NK-92 (cell line): ENCODE data around the gene ZBTB48.
A peak's percentile ranks its signal among the peaks of the same experiment; 100 is the strongest.

Experiments
- DNase-seq: peaks from one replicate; lab custom pipeline; 2025; ENCODE audit not compliant: unreplicated experiment; lab: John Stamatoyannopoulos, UW

ZBTB48 gene

DNA sequence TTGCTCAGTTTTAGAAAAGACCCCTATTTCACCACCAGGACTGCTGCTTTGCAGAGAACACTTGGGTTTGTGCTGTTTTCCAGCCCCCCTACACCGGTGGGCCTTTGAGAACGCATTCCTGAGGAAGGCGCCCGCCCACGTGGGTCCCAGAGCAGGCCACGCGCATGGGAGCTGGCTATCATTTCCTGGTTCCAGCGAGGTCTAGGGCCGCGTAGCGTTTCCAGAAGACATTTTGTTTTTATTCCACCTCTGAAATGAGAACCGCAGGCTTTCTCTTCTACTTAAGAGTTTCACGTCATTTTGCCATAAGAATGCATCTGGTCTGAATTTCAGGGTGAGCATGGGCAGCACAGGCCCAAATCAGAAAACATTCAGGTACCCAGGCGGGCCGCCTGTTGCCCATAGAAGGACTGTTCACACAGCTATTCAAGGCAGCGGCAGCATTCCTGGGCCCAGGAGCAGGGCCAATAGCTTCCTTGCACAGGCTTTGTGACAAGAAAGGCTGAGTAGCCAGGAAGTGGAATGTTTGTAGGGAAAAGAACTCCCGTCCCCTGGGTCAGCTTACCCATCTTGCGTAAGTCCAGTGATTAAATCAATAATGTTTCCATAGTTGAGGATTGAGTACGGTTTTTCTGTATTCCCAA is 24.2 kb downstream of the ZBTB48 start:
- no peak for DNase-seq

DNA sequence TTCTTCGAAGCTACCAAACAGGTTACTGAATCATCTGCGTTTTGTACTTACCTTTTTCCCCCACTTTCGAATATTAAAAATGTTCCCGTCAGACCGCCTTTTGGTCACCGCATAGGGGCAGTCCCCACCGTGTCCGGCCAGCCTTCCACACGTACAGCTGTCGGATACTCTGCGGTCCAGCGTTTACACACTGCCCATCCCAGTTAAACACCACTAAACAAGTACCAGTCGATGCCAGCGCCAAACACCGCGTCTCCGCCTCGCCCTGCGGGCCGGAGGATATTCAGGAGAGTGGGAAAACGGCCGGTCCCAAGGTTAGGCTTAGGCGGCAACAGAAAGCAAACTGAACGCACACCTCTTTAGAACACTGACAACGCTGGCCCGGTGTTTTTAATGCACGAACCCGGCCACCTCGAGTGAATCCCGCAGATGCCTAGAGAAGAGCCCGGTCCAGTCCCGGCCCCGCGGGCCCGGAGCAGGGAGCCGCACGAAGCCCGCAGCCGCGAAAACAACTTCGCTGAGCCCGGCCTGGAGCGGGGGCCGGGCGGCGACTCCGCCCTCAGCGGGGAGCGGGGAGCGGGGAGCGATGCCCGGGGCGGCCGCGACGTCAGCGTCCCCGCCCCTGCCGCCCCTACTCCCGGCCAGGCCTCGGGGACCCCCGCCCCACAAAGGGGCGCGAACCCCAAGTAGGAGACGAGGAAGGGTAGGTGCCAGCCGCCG is 33.0 kb downstream of the ZBTB48 start:
- DNase-seq, result no peak

DNA sequence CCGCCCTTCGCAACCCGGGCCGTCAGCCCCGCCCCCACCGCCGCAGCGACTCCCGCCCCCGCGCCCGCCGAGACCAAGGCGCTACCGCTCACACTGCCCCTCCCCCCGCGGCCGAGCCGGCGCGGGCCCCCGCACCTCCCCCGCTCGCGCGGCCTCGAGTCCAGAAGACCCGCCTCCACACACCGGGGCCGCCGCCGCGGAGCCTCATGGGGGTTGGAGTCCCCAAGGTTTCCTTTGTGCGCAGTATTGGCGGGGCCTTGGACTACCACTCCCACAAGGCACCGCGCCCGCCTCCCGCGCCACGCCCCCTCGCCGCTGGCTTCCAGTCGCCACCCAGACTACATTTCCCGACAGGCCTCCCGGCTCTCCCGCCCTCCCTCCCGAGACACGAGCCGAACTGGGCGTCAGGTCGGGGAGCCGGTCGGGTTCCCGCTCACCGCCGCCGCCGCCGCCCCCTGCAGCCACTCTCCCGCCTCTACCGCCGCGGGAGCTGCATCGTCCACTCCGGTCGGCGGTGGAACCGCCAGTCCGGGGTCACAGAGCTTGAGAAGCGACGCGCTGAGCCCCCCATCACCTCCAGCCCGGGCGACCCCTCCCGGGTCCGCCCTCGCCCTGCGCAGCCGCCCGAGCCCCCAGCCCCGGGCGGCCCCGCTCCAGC is 33.7 kb downstream of the ZBTB48 start, which contains the start of gene PHF13:
TSS of gene PHF13 (plus strand) at position 371 of the 658 bp plus-strand sequence. CDS start 336 bp downstream, outside the sequence.
- peak; percentile 94 for DNase-seq

DNA sequence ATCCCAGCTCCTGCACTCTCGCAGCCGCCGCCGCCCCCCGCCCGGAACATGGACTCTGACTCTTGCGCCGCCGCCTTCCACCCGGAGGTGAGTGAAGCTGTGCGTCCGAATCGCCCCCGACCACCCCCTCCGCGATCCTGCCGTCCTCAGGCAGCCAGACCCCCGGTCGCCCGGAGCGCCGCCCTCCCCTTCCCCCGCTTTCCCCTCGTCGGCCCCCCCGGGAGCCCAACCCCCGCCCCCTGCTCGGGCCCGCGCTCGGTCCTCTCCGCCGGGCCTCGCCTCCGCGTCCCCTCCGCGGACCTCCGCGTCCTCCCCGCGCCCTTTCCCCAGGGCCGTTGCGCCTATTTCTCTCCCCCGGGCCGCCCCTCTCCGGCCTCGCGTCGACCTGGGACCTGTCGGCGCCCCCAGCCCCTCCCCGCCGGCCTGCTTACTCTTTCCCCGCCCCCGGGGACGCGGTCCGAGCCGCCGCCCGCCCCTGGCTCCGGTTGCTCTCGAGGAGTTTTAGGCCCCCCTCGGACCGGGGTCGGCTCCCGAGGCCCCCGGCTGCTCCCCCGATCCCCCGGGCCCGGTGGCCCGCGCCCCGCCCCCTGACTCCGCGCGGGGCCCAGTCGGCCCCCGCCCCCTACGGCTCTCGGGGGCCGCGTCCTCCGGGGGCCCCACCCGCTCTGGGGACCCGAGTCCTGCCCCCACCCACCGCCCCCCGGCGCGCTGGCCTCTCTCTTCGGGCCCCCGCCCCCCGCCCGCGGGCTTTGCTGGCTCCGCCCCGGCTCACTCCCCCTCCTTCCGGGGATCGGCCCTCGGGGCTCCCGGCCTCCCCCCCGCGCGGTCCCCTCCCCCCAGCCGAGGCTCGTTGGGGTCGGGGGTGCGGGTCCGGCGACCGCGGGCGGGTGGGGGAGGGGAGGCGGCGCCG is 34.5 kb downstream of the ZBTB48 start:
- no peak for DNase-seq

DNA sequence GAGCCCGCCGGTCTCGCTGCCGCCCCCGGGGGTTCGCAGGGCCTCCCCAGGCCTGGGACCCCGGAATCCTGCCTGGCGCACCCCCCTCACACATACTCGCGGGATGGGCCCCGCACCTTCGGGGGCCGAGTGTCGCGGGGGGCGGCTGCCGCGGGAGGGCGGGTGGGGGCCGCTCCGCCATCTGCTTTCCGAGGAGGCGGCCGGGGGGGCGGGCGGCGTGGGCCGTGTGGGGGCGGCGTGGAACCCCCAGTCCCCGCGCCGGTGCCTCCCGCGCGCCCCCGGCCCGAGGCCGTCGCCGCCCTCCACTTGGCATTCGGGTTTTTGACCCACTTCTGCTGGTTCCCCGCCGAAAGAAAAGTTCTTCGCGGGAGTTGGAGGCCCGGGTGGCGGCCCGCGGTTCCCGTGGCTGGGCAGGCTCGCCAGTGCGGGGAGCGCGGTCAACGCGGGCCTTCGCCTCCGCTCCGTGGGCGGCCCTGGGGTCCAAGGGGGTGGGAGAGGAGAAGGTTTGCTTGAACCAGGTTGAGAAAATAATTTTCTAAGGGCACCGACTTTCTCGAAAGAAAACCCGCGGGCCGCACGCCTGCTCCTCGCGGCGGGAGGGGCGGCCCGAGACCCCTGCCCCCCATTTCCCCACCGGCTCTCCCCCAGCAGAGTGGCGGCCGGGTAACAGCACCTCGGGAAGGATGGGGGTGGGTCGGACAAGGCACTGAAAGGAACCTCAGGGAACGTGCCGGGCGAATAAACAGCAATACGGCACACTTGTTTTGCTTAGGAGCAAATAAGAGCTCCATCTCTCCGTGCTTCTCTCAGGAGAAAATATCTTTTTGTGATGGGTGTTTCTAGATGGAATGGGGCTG is 35.4 kb downstream of the ZBTB48 start:
- no peak for DNase-seq

DNA sequence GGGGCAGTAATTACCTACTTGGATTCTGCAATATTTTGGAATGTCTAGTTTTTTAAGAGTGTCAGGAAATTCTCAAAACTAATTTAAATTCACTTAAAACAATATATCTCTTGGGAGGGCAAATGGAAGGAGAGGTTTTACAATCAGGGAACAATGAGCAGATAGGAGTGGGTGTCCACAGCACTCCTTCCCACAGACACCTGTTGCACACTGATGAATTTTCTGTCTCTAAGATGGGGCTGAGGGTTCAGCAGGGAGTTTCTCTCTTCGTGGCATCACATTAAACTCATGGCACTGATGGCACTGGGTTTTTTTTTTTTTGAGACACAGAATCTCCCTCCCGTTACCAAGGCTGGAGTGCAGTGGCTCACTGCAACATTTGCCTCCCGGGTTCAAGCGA is 39.3 kb downstream of the ZBTB48 start:
- DNase-seq, result no peak

DNA sequence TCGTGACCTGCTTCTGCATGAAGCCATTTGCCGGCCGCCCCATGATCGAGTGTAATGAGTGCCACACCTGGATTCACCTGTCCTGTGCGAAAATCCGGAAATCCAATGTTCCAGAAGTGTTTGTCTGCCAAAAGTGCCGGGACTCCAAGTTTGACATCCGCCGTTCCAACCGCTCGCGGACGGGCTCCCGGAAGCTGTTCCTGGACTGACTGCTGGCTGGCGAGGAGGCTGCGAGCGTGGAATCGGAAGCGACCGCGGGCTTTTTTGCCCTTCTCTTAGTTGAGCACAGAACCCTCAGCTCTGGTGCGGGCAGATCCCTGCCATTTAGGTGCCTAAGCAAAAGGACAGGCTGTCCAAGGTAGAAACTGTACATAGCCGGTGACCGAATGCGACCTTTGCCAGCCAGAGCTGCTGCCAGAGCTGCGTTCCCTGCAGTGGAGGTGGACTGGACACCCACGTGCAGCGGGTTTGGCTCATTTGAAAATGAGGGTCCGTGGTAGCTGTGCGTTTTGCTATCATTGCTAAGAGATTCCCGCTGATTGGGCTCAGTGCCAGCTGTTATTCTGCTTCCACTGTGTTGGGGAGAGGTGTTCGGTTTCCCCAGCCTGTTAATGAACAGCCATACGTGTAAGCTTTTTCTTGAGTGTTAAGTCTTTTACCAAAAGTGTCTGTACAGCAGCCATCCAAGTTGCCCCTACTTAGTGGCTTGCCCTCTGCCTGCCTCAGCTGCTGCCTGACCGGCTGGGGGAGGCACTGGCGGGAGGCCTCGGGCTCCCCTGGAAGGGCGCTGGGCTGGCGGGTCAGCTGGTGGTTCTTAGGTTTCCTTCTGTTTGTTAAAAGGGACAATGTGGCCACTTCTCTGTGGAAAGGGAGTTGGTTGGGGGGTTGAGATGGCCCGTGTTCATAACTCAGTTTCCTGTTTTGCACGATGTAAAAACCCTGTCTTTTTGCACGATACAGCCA is 41.9 kb downstream of the ZBTB48 start:
- no peak for DNase-seq

DNA sequence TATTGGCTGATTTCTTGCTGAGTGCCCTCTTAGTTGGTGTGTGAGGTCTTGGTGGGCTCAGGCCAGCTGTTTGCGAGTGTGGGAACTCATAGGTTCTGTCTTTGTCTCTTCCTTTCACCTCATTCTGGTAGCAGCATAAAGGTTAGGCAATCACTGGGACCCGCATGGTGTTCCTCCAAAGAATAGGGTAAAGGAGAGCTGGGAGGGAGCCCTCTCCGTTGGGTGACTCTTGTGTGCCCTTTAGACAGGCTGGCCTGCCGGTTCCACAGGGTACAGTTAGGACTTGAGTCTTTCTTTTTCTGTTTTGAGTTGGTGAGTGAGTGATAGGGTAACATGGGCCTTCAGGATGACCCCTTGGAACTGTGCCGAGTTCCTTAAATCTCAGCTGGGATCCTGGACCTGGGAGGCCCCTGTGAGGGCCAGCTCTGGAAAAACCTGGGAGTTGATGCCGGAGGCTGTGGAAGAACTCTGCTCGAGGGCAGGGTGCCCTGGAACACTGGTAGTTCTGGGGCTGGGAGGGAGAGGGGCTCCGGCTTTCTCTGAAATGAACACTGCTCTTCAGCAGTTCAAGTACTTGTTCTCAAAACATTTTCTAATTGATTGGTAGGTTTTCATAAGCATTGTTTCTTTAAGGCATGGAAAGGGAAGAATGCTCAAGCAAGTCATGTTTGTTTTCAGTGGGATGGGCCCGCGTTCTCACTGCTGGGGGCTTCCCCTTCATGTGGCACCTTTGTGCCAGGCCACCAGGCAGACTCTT is 42.8 kb downstream of the ZBTB48 start:
- DNase-seq, result no peak

DNA sequence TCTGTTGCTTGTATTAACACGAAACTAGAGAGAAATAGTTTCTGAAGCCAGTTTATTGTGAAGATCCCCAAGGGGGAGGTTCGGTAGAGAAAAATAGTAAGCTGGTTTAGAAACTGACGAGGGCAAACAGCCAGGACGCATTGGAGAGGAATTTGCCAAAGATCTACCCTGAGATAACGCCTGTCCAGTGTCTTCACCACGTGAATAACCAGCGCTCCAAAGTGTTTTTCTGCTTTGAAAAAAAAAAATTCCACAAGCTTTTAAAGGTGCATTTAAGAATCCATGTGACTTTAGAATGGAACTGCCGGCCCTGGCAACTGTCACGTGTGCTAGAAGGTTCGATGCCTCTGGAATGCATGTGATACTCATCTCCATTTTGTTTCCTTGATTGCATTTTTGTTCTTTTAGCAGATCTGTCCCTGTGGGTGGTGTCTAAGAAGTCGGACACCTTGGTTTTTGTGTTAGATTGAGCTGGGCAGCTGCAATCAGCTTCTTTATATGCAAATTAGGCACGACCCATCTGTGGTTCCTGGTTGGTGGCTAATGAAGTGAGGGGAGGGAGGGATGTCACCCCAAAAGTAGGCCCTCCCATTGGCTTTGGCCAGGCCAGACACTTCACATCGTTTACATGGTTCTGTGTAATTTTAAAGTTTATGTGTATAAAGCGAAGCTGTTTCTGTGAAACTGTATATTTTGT is 43.6 kb downstream of the ZBTB48 start:
- no peak for DNase-seq

DNA sequence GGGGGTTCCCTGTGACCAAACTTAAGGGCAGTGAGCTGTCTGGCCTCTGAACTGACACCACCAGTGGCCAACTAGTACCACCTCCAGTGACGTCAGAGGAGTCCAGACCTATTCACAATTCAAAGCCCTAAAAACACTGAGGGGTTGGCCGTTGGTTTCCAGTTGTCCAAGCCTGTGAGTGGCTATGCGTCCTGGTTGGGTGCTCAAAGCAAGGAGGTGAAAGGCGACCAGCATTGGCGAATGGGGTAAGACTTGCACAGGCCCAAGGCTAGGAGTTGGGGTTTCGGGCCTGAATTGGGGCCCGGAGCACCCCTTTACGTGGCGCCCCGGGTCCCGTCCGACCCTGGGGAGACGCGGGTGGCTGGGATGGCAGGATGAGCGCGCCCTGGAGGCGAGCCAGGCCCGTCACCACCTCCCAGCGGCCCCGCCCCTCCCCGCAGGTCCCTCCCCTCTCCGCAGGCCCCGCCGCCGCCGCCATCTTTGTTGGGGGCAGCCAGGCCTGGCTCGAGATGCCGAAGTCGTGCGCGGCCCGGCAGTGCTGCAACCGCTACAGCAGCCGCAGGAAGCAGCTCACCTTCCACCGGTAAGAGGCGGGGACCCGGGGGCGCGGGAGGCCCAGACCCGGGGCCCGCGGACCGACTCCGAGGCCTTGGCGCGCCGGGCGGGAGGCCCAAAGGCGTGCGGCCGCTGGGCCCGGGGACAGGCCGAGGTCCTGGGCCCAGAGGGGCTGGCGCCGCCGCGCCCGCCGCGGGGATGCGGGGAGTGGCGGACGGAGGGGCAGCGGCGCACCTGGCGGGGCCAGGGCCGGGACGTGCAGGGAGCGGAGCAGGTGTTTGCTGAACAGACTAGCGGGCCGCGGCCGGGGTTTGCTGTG is 45.2 kb downstream of the ZBTB48 start, which contains the start of gene THAP3:
TSS of gene THAP3 (plus strand) at position 159 of the 874 bp plus-strand sequence. CDS start at position 510, 351 bp downstream.
- DNase-seq, result peak; percentile 26

DNA sequence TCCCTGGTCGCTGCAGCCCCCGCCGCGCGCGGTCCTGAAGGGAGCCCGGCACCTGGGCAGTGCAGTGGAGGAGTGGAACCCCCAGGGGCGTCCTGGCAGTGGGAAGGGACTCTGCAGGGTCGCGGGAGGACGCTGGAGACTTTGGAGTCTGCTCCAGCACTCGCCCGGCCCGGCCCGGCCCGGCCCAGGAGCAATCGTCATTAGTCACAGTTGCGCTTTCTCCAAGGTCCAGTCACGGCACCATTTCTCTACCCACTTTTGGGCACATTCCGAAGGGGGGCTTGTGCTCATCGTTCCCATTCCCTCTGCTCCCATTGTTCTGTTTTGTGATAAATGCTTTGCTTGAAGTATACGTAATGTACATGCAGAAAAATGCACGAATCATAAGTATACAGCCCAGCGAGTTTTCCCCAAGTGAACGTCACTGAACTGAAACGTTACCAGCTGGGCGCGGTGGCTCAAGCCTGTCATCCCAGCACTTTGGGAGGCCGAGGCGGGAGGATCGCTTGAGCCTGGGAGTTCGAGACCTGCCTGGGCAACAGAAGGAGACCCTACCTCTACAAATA is 45.9 kb downstream of the ZBTB48 start:
- DNase-seq, result no peak

DNA sequence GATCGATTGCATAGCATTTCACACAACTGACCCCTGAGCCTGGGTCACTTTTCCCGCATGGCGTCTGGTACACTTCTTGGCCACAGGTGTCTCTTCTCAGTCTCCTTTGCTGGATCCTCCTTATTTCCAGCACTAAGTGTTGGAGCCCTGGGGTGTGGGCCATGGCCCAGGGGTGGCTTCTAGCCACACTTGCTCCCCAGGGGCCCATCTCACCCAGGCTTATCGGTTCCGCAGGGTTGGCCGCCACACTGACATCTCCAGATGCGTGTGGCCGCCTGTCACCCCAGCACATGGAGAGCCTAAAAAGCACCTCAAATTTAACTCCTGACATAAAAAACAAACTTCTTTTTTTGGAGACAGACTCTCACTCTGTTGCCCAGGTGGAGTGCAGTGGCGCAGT is 47.2 kb downstream of the ZBTB48 start:
- no peak for DNase-seq

DNA sequence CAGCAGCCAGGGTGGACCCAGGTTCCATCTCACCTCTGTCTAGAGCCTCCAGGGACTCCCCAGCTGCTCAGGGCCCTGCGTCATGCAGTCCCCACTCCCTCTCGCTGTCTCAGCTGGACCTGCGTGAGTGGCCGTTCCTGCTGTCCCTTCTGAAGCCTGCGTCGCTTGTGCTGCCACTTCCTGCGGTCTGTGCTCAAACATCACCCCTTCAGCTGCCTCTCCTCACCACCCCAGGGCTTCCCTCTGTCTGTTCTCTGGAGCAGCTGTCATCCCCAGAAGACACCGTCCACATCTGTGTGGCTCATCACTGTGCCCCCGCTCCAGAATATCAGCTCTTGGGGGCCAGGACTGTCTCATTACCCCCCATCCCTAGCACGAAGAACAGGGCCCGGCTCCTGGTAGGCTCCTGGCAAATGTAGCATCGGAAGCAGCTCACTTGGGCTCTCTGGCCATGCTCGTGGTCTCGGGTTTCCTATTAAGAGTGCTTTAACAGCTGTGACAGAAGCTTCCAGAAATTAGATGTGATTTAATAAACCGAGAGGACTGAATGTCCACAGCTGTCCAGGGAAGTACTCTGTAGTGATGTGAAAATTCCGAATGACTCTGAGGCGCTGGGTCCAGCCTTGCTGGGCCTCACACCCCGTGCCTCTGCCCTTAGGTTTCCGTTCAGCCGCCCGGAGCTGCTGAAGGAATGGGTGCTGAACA is 48.2 kb downstream of the ZBTB48 start:
- DNase-seq, result no peak

DNA sequence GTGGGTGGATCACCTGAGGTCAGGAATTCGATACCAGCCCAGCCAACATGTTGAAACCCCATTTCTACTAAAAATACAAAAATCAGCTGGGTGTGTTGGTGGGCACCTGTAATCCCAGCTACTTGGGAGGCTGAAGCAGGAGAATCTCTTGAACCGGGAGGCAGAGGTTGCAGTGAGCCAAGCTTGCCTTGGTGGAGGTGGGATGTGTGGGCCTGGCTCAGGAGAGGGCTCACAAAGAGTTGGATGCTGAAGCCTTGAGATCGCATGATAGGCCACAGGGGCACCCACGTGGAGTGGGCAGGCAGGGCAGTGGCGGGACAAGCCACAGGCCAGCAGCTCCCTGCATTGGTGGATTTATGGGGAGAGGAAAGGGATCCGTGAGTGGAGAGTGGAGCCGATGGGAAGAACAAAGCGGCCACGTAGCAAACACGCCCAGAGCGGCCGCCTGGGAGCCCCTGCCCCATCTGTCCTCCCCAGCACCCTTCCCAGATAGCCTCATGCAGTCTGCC is 49.2 kb downstream of the ZBTB48 start:
- no peak for DNase-seq

DNA sequence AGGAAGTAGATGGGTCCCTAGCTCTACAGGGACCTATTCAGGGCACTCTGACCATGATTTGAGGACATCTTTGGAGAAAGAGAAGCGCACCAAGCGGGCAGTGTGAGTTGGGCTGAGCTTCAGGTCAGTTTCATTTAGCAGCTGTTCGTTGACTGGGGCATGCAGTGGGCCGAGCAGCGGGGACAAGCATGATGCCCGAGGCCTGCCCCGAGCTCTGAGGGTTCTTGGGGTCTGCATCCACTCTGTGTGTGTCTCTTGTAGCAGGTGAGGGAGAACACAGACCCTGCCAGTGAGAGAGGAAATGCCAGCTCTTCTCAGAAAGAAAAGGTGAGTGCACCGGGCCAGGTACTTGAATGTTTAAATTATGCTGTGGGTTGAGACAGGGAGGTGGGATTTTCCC is 50.2 kb downstream of the ZBTB48 start:
- DNase-seq, result no peak
